Activated CD8-positive, alpha-beta T cell treated with anti-CD3 and anti-CD28 coated beads for 36 hours (primary cell): ENCODE results near the gene SLC12A5. TPM values are rescaled to one million over a fixed set of nuclear protein-coding genes. Genes with fewer than 3 reads are reported as not detected.
"Not testable (repeated sequence)": the region's sequence is repeated elsewhere in the genome, so short reads cannot be mapped to it uniquely, and the experiment has no call there.

Source experiments
- ATAC-seq: fragments of 200-7000 bp; cut with Tn5 transposase; one replicate; pipeline ENCODE4 v1.10.0; 2021; ENCODE audit warnings: mild to moderate bottlenecking, moderate library complexity
- CTCF ChIA-PET: fragments of 350-600 bp; sonication (Branson Sonifier 250); formaldehyde crosslinking; loops from one replicate; lab custom pipeline; 2021; ENCODE audit warnings: antibody characterized with exemption; lab: Charles Lee
- POLR2A ChIA-PET: fragments of 350-600 bp; sonication (Branson Sonifier 250); formaldehyde crosslinking; loops from one replicate; lab custom pipeline; 2021; ENCODE audit warnings: antibody characterized with exemption; lab: Charles Lee
- DNase-seq: peaks from one replicate; pipeline ENCODE4 v3.0.0-alpha.2; 2020
- H3K27ac Mint-ChIP-seq: one replicate; pipeline ENCODE4 v1.8.0; 2021; ENCODE audit warnings: mild to moderate bottlenecking, mixed read lengths
- H3K27me3 Mint-ChIP-seq: one replicate; pipeline ENCODE4 v1.8.0; 2021; ENCODE audit warnings: mixed read lengths
- H3K36me3 Mint-ChIP-seq: one replicate; pipeline ENCODE4 v1.8.0; 2021; ENCODE audit warnings: low read depth, mixed read lengths
- H3K4me1 Mint-ChIP-seq: one replicate; pipeline ENCODE4 v1.8.0; 2021; ENCODE audit warnings: low read depth, mixed read lengths
- H3K4me3 Mint-ChIP-seq: one replicate; pipeline ENCODE4 v1.8.0; 2021; ENCODE audit warnings: mild to moderate bottlenecking, moderate library complexity, mixed read lengths
- H3K9me3 Mint-ChIP-seq: one replicate; pipeline ENCODE4 v1.8.0; 2021; ENCODE audit warnings: mixed read lengths
- CTCF ChIP-seq: fragments of 200-600 bp; IDR thresholded peaks from one replicate; pipeline ENCODE4 v1.8.0; 2022; ENCODE audit warnings: antibody characterized with exemption, mild to moderate bottlenecking
- intact Hi-C: fragments of 100-400 bp; cut with micrococcal nuclease; formaldehyde crosslinking; loops from one replicate; pipeline ENCODE4 v1.10.0; 2022
- total RNA-seq, 2 experiments: library from RNA; stranded (reverse); gene quantifications; one replicate each; pipeline ENCODE4 v1.2.3, GENCODE V29; 2021

The SLC12A5 gene
- total RNA-seq, 2 experiments from 2014 or later, result 0.43 TPM; not detected in 1

GRCh38 chr20:45987108-45987780 lies 41.8 kb upstream of the SLC12A5 start:
- Mint-ChIP-seq H3K4me1 (peaks cover 3% of the 10 kb centered on the region), H3K36me3 (no peaks in the 10 kb centered on the region), H3K27ac (no peak overlapping the region), H3K9me3 (no peaks in the 10 kb centered on the region), H3K27me3 (peaks cover 12% of the 10 kb centered on the region), H3K4me3 (no peak overlapping the region)
- ChIA-PET CTCF (interaction anchor here (0.6 to 5.4 kb wide), 38 partner anchors 8 to 455 kb away, joined by 3 to 82 read pairs (median 4); partner anchors contain the start of genes DNTTIP1, MMP9, UBE2C and WFDC3), POLR2A (interaction anchor here (1.4 to 1.9 kb wide), 4 partner anchors 16 to 71 kb away, joined by 4 to 9 read pairs (median 4); partner anchors contain the start of gene ZNF335)
- DNase-seq, result peak; percentile 89
- peak; percentile 88 for TF ChIP-seq CTCF
- intact Hi-C loops, result no loop called here
- peak; percentile 99 for ATAC-seq

GRCh38 chr20:45988830-45989229 lies 40.2 kb upstream of the SLC12A5 start:
- CTCF ChIA-PET, result interaction anchor here (1.6 to 5.4 kb wide), 5 partner anchors 15 to 34 kb away, joined by 3 to 82 read pairs (median 9); no protein-coding TSS in a partner anchor
- DNase-seq, H3K9me3 Mint-ChIP-seq, H3K36me3 Mint-ChIP-seq, POLR2A ChIA-PET, ATAC-seq, intact Hi-C loops, H3K27ac Mint-ChIP-seq, H3K4me3 Mint-ChIP-seq, H3K4me1 Mint-ChIP-seq: not testable (repeated sequence)
- peaks cover 12% of the 10 kb centered on the region for H3K27me3 Mint-ChIP-seq

GRCh38 chr20:45991616-45992015 lies 37.4 kb upstream of the SLC12A5 start:
- H3K36me3 Mint-ChIP-seq, result no peaks in the 10 kb centered on the region
- no peaks in the 10 kb centered on the region for H3K9me3 Mint-ChIP-seq
- no peak overlapping the region for H3K4me3 Mint-ChIP-seq
- intact Hi-C loops, result no loop called here
- H3K27ac Mint-ChIP-seq, result no peak overlapping the region
- ATAC-seq (no peak), DNase-seq (no peak)
- ChIA-PET CTCF (interaction anchor here (5.4 kb wide), 1 partner anchor 22 kb away, joined by 82 read pairs; no protein-coding TSS in a partner anchor), POLR2A (no interaction called here)
- H3K27me3 Mint-ChIP-seq, result peaks cover 16% of the 10 kb centered on the region
- TF ChIP-seq CTCF, result no peak
- peaks cover 8% of the 10 kb centered on the region for H3K4me1 Mint-ChIP-seq

GRCh38 chr20:45993197-45993951 lies 35.6 kb upstream of the SLC12A5 start:
- CTCF ChIA-PET, result interaction anchor here (1.0 to 2.3 kb wide), 2 partner anchors 20 to 21 kb away, joined by 3 to 7 read pairs; no protein-coding TSS in a partner anchor
- H3K9me3 Mint-ChIP-seq, result no peaks in the 10 kb centered on the region
- no peak overlapping the region for H3K4me3 Mint-ChIP-seq
- intact Hi-C loops, result no loop called here
- no peak for TF ChIP-seq CTCF
- no peaks in the 10 kb centered on the region for H3K36me3 Mint-ChIP-seq
- peaks cover 17% of the 10 kb centered on the region for H3K4me1 Mint-ChIP-seq
- peak; percentile 38 for DNase-seq
- POLR2A ChIA-PET, result no interaction called here
- peaks cover 15% of the 10 kb centered on the region for H3K27me3 Mint-ChIP-seq
- ATAC-seq, result peak; percentile 79
- no peak overlapping the region for H3K27ac Mint-ChIP-seq

- Mint-ChIP-seq H3K27me3 (peaks cover 12% of the 10 kb centered on the region), H3K4me3 (no peak overlapping the region), H3K9me3 (no peaks in the 10 kb centered on the region), H3K27ac (peak overlapping the region; percentile 6), H3K4me1 (peaks cover 33% of the 10 kb centered on the region), H3K36me3 (no peaks in the 10 kb centered on the region)
- no peak for TF ChIP-seq CTCF
- no peak for ATAC-seq
- no peak for DNase-seq
- ChIA-PET CTCF (interaction anchor here (0.9 to 2.3 kb wide), 3 partner anchors 9 to 24 kb away, joined by 3 to 14 read pairs (median 7); no protein-coding TSS in a partner anchor), POLR2A (no interaction called here)
- intact Hi-C loops, result no loop called here
These were observed 34.1 kb upstream of the SLC12A5 start for GRCh38 chr20:45994761-45995493.

GRCh38 chr20:45995495-45996097 lies 33.4 kb upstream of the SLC12A5 start:
- H3K4me3 Mint-ChIP-seq, H3K9me3 Mint-ChIP-seq, H3K36me3 Mint-ChIP-seq, ATAC-seq, intact Hi-C loops, DNase-seq, H3K27ac Mint-ChIP-seq: not testable (repeated sequence)
- CTCF ChIA-PET, result interaction anchor here (0.9 to 2.3 kb wide), 3 partner anchors 9 to 25 kb away, joined by 3 to 14 read pairs (median 7); no protein-coding TSS in a partner anchor
- Mint-ChIP-seq H3K4me1 (peaks cover 40% of the 10 kb centered on the region), H3K27me3 (peaks cover 10% of the 10 kb centered on the region)
- POLR2A ChIA-PET, result interaction anchor here (0.6 kb wide), 1 partner anchor 26 kb away, joined by 5 read pairs; no protein-coding TSS in a partner anchor
